NB4 (cell line): ENCODE data around the gene RAPGEF4.

Source experiments
- DNase-seq: peaks from one replicate; pipeline ENCODE4 v3.0.0; 2010; ENCODE audit warnings: low read depth
- H3K4me3 ChIP-seq: one replicate; pipeline ENCODE4 v1.5.1; 2011; ENCODE audit warnings: mild to moderate bottlenecking, low read depth, low read length, moderate library complexity
- MYC ChIP-seq: IDR thresholded peaks from 2 replicates; pipeline ENCODE4 v1.6.1; 2011; ENCODE audit warnings: low read depth, low read length
- POLR2A ChIP-seq: IDR thresholded peaks from 2 replicates; pipeline ENCODE4 v1.6.1; 2011; ENCODE audit warnings: mild to moderate bottlenecking; ENCODE audit not compliant: insufficient read length; ENCODE audit errors: extremely low read depth
- TF ChIP-seq, protein P1 (sequence below): IDR thresholded peaks from 2 replicates; pipeline ENCODE4 v1.6.1; 2011; ENCODE audit warnings: low read depth, low read length
- TF ChIP-seq, protein P2 (sequence below): IDR thresholded peaks from one replicate; pipeline ENCODE4 v1.5.1; 2012; ENCODE audit warnings: low read depth, low read length

Gene RAPGEF4

DNA sequence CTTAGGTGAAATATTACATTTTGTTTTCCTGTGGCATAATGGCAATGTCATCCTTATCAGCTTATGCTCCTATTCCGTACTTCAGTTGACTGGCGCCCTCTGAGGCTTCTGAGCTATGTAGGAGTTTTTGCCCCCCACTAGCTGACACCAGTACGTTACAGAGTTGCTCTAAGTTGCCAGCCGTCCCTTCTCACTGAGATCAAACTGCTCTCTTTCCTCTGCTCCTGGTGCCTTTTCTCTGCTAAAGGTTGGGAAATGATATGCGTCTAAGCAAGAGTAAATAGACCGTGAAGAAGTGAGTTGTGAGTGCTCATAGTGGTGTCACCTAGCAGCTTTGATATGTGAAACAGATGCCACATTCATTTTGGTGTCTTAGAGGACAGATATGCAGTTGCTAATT is 99.2 kb downstream of the RAPGEF4 start:
- TF ChIP-seq POLR2A: no peak
- TF ChIP-seq, protein P1, sequence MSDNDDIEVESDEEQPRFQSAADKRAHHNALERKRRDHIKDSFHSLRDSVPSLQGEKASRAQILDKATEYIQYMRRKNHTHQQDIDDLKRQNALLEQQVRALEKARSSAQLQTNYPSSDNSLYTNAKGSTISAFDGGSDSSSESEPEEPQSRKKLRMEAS: no peak
- no peak for TF ChIP-seq MYC
- TF ChIP-seq, protein P2, sequence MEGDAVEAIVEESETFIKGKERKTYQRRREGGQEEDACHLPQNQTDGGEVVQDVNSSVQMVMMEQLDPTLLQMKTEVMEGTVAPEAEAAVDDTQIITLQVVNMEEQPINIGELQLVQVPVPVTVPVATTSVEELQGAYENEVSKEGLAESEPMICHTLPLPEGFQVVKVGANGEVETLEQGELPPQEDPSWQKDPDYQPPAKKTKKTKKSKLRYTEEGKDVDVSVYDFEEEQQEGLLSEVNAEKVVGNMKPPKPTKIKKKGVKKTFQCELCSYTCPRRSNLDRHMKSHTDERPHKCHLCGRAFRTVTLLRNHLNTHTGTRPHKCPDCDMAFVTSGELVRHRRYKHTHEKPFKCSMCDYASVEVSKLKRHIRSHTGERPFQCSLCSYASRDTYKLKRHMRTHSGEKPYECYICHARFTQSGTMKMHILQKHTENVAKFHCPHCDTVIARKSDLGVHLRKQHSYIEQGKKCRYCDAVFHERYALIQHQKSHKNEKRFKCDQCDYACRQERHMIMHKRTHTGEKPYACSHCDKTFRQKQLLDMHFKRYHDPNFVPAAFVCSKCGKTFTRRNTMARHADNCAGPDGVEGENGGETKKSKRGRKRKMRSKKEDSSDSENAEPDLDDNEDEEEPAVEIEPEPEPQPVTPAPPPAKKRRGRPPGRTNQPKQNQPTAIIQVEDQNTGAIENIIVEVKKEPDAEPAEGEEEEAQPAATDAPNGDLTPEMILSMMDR: no peak
- DNase-seq: no peak
- no peak overlapping the region for H3K4me3 ChIP-seq

DNA sequence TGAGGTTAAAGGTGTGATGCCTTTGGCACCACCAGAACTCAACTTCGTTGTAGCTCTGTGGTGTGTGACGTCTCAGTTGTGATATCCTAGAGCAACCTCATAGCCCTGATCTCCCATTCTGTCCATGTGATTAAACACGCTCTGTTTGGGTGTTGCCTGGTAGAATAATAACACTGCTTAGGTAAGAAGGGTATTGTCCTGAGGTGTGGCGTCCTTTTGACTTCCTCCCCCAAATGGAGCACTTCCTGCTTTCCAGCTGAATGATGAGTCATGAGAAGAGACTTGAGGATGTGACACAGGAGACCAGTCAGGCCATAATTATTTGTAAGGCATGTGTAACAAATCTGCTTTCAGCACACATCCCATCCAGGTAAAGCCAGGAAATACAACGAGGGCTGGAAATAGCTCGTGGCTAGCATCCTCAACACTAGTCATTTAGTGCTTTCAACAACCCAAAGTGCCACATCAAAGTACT is 100.7 kb downstream of the RAPGEF4 start:
- no peak overlapping the region for H3K4me3 ChIP-seq
- DNase-seq: peak; percentile 50
- TF ChIP-seq, protein P1: no peak
- TF ChIP-seq MYC (no peak), POLR2A (no peak)
- TF ChIP-seq, protein P2: no peak

DNA sequence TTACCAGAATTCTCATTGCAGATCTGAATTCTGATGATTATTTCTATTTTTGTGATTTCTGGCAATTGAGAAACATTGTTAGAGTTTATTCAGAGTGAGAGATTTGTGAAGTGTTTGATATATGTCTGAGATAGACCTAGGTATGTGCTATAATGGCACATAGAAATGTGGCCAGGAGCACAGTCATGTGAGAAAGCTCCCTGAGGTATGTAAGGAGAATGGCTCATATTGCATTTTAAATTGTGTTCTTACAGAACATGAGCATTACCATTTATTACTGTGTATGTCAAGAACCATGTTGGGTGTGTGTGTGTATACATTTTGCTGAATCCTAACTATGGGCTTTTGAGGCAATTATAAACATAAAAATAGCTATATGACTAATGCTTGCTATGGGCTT is 101.2 kb downstream of the RAPGEF4 start:
- DNase-seq: no peak
- TF ChIP-seq POLR2A: no peak
- TF ChIP-seq, protein P2: no peak
- TF ChIP-seq, protein P1: no peak
- TF ChIP-seq MYC: no peak

DNA sequence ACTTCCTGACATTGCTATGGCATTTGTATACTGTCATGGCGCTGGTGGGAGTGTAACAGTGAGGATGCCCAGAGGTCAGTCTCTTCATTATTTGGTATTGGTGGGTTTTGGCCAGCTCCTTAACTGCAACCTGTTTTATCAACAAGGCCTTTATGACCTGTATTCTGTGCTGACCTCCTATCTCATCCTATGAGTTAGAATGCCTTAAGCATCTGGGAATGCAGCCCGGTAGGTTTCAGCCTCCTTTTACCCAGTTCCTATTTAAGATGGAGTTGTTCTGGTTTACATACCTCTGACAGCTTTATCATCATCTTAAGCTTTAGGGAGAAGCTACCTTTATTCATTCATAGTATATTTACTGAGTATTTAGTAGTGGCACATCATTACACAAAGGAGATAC is 103.8 kb downstream of the RAPGEF4 start:
- no peak overlapping the region for H3K4me3 ChIP-seq
- TF ChIP-seq POLR2A (no peak), MYC (no peak)
- TF ChIP-seq, protein P1: no peak
- TF ChIP-seq, protein P2: no peak
- DNase-seq: no peak

More for the DNA sequence above, 101.2 kb downstream of the RAPGEF4 start:
- H3K4me3 ChIP-seq: no peak overlapping the region

DNA sequence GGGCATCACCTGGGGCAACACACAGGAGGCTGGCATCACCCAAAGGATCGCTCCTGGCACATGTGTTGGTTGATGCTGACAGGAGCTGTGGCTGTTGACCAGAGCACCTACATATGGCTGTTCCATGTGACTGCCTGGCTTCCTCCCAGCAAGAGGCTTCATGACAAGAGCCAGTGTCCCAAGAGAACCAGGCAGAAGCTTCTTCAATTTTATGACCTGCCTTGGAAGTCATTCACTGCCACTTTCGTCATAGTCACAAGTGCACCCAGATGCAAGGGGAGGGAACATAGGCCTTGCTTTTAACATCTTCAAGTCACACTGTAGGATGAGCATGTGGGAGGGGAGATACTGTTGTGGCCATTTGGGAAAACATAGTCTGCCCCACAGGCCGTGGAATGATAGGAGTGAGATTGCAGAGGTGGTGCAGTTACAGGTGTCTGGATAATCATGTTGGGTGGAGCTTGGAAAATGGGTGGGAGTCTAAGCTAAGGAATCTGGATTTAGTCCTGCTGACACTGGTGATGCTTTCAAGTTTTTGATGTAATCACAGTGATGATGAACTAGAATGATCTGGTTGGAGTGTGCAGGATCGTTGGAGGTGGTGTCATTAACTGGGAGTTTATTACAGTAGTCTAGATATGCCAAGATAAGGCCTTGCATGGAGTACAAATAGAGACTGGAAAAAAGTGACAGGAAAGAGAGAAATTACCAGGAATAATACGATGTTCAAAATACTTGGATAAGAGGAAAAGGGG is 107.0 kb downstream of the RAPGEF4 start:
- no peak overlapping the region for H3K4me3 ChIP-seq
- peak; percentile 5 for DNase-seq
- TF ChIP-seq, protein P2: no peak
- no peak for TF ChIP-seq MYC
- TF ChIP-seq, protein P1: no peak
- TF ChIP-seq POLR2A: no peak
